ENCODE results near the gene EN1.

The EN1 gene

GRCh38 chr2:118853651-118854291 lies 6.3 kb upstream of the EN1 start:
- in situ Hi-C loops (cut with HindIII; ENCODE audit: low pct_unique_long_range_greater_than_20kb, low sequenced_read_pairs): no loop called here
- no peak for TF ChIP-seq JUND (IDR thresholded peaks at IDR 0.05; ENCODE audit: low read depth)
- no peak for DNase-seq (ENCODE audit: low read depth in 1 of 2, low spot score in 1 of 2)

GRCh38 chr2:118853129-118853640 lies 5.7 kb upstream of the EN1 start:
- TF ChIP-seq JUND (IDR thresholded peaks at IDR 0.05; ENCODE audit: low read depth): no peak
- DNase-seq (ENCODE audit: low read depth in 1 of 2, low spot score in 1 of 2): no peak
- in situ Hi-C loops (cut with HindIII; ENCODE audit: low pct_unique_long_range_greater_than_20kb, low sequenced_read_pairs): no loop called here

GRCh38 chr2:118852605-118853128 lies 5.2 kb upstream of the EN1 start:
- TF ChIP-seq JUND (IDR thresholded peaks at IDR 0.05; ENCODE audit: low read depth): no peak
- in situ Hi-C loops (cut with HindIII; ENCODE audit: low pct_unique_long_range_greater_than_20kb, low sequenced_read_pairs): no loop called here
- no peak for DNase-seq (ENCODE audit: low read depth in 1 of 2, low spot score in 1 of 2)

- DNase-seq (ENCODE audit: low read depth in 1 of 2, low spot score in 1 of 2): no peak
- TF ChIP-seq JUND (IDR thresholded peaks at IDR 0.05; ENCODE audit: low read depth): no peak
- in situ Hi-C loops (cut with HindIII; ENCODE audit: low pct_unique_long_range_greater_than_20kb, low sequenced_read_pairs): no loop called here
Measured at GRCh38 chr2:118851650-118852049, 4.2 kb upstream of the EN1 start.

GRCh38 chr2:118850901-118851415 lies 3.5 kb upstream of the EN1 start:
- TF ChIP-seq JUND (IDR thresholded peaks at IDR 0.05; ENCODE audit: low read depth): no peak
- DNase-seq (ENCODE audit: low read depth in 1 of 2, low spot score in 1 of 2): no peak
- in situ Hi-C loops (cut with HindIII; ENCODE audit: low pct_unique_long_range_greater_than_20kb, low sequenced_read_pairs): no loop called here

- in situ Hi-C loops (cut with HindIII; ENCODE audit: low pct_unique_long_range_greater_than_20kb, low sequenced_read_pairs): no loop called here
- no peak for DNase-seq (ENCODE audit: low read depth in 1 of 2, low spot score in 1 of 2)
- no peak for TF ChIP-seq JUND (IDR thresholded peaks at IDR 0.05; ENCODE audit: low read depth)
Measured at GRCh38 chr2:118850168-118850900, 2.9 kb upstream of the EN1 start.

- TF ChIP-seq JUND (IDR thresholded peaks at IDR 0.05; ENCODE audit: low read depth): no peak
- no peak for DNase-seq (ENCODE audit: low read depth in 1 of 2, low spot score in 1 of 2)
- in situ Hi-C loops (cut with HindIII; ENCODE audit: low pct_unique_long_range_greater_than_20kb, low sequenced_read_pairs): no loop called here
Measured at GRCh38 chr2:118849226-118850167, 2.0 kb upstream of the EN1 start.

- no peak for DNase-seq (ENCODE audit: low read depth in 1 of 2, low spot score in 1 of 2)
- TF ChIP-seq JUND (IDR thresholded peaks at IDR 0.05; ENCODE audit: low read depth): no peak
- in situ Hi-C loops (cut with HindIII; ENCODE audit: low pct_unique_long_range_greater_than_20kb, low sequenced_read_pairs): no loop called here
Measured at GRCh38 chr2:118848381-118849225, 1.2 kb upstream of the EN1 start.

GRCh38 chr2:118847762-118848172 lies 319 bp upstream of the EN1 start:
- no peak for DNase-seq (ENCODE audit: low read depth in 1 of 2, low spot score in 1 of 2)
- no peak for TF ChIP-seq JUND (IDR thresholded peaks at IDR 0.05; ENCODE audit: low read depth)
- in situ Hi-C loops (cut with HindIII; ENCODE audit: low pct_unique_long_range_greater_than_20kb, low sequenced_read_pairs): no loop called here

- no peak for TF ChIP-seq JUND (IDR thresholded peaks at IDR 0.05; ENCODE audit: low read depth)
- in situ Hi-C loops (cut with HindIII; ENCODE audit: low pct_unique_long_range_greater_than_20kb, low sequenced_read_pairs): no loop called here
- no peak for DNase-seq (ENCODE audit: low read depth in 1 of 2, low spot score in 1 of 2)
Measured at GRCh38 chr2:118846442-118846952, 951 bp downstream of the EN1 start.
